ENCODE results near the gene FMO2.

FMO2 gene

DNA sequence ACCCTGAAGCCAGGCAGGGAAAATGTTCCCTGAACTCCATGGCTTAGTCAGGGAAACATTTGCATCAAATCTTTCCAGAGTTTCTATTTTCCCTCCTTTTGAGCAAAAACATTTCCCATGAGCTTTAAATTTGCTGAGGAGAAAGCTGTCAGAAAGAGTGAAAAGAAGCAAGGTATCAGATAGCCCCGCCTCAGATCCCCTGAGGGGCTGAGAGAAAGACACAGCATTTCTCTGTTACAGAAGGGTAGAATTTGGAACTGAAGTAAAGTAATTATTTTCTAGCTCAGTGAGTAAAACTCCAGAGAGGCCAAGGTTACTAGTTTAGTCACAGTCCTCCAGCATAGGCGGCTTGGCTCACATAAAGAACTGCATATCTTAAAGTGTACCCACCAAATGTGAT lies 73.8 kb downstream of the FMO2 start:
- DNase-seq = no peak

Measured in EL (cell line).